HG03439 (cell line): Measurements from ENCODE around the gene RFWD3.

Experiments used
- ATAC-seq: cut with Tn5 transposase; IDR thresholded peaks from one replicate; pipeline ENCODE4 v1.9.1; 2021; ENCODE audit warnings: mild to moderate bottlenecking, moderate library complexity; ENCODE audit not compliant: unreplicated experiment

The RFWD3 gene

GRCh38 chr16:74623839-74624235, 42.8 kb downstream of the RFWD3 start:
- no peak for ATAC-seq

GRCh38 chr16:74623214-74623838, 43.4 kb downstream of the RFWD3 start:
- ATAC-seq = no peak

- ATAC-seq = no peak
Observed at GRCh38 chr16:74622005-74622404, 44.7 kb downstream of the RFWD3 start.

GRCh38 chr16:74617206-74617788, 49.4 kb downstream of the RFWD3 start:
- no peak for ATAC-seq

- ATAC-seq = no peak
Observed at GRCh38 chr16:74611721-74612120, 55.0 kb downstream of the RFWD3 start.

GRCh38 chr16:74608944-74609343, 57.7 kb downstream of the RFWD3 start:
- no peak for ATAC-seq

- ATAC-seq = no peak
Observed at GRCh38 chr16:74608381-74608780, 58.3 kb downstream of the RFWD3 start.

GRCh38 chr16:74607962-74608356, 58.7 kb downstream of the RFWD3 start:
- ATAC-seq = no peak

GRCh38 chr16:74607310-74607961, 59.2 kb downstream of the RFWD3 start:
- ATAC-seq = peak; percentile 11

GRCh38 chr16:74606521-74607309, 60.0 kb downstream of the RFWD3 start, which contains the start of gene GLG1:
Gene GLG1 (minus strand): TSS chr16:74607114. CDS start chr16:74607094, 20 bp downstream.
- peak; percentile 95 for ATAC-seq

- no peak for ATAC-seq
Observed at GRCh38 chr16:74605746-74606520, 60.7 kb downstream of the RFWD3 start.

- ATAC-seq = no peak
Observed at GRCh38 chr16:74605332-74605731, 61.3 kb downstream of the RFWD3 start.

GRCh38 chr16:74603848-74604247, 62.8 kb downstream of the RFWD3 start:
- no peak for ATAC-seq

- no peak for ATAC-seq
Observed at GRCh38 chr16:74601126-74601871, 65.4 kb downstream of the RFWD3 start.

- ATAC-seq = no peak
Observed at GRCh38 chr16:74596586-74596985, 70.1 kb downstream of the RFWD3 start.

- ATAC-seq = no peak
Observed at GRCh38 chr16:74592847-74593246, 73.8 kb downstream of the RFWD3 start.

GRCh38 chr16:74591876-74592650, 74.6 kb downstream of the RFWD3 start:
- ATAC-seq = no peak

GRCh38 chr16:74586948-74587347, 79.7 kb downstream of the RFWD3 start:
- ATAC-seq = no peak

- no peak for ATAC-seq
Observed at GRCh38 chr16:74585846-74586443, 80.7 kb downstream of the RFWD3 start.
